GM21447 (cell line): ENCODE data around the gene IFI35.
"Not testable (repeated sequence)": the region's sequence is repeated elsewhere in the genome, so short reads cannot be mapped to it uniquely, and the experiment has no call there.

ENCODE experiments used
- ATAC-seq: cut with Tn5 transposase; IDR thresholded peaks from one replicate; pipeline ENCODE4 v1.9.1; 2021; ENCODE audit not compliant: unreplicated experiment

The IFI35 gene

GRCh38 chr17:42997390-42997983, 9.1 kb upstream of the IFI35 start:
- ATAC-seq, result no peak

GRCh38 chr17:42997984-42998938, 8.3 kb upstream of the IFI35 start, which contains the start of gene RPL27:
RPL27 (plus strand) TSS chr17:42998419; CDS start chr17:42998751, 332 bp downstream.
- peak; percentile 88 for ATAC-seq

GRCh38 chr17:42999003-42999525, 7.5 kb upstream of the IFI35 start:
- no peak for ATAC-seq

GRCh38 chr17:43000894-43001293, 5.7 kb upstream of the IFI35 start:
- not testable (repeated sequence) for ATAC-seq

- no peak for ATAC-seq
These were observed 2.9 kb upstream of the IFI35 start for GRCh38 chr17:43003542-43004172.

- ATAC-seq, result no peak
These were observed 4.2 kb downstream of the IFI35 start for GRCh38 chr17:43010667-43011308.

- no peak for ATAC-seq
These were observed 5.3 kb downstream of the IFI35 start for GRCh38 chr17:43011728-43012472.

- no peak for ATAC-seq
These were observed 6.7 kb downstream of the IFI35 start for GRCh38 chr17:43013296-43013695.

- no peak for ATAC-seq
These were observed 7.5 kb downstream of the IFI35 start for GRCh38 chr17:43014020-43014648.

- no peak for ATAC-seq
These were observed 8.3 kb downstream of the IFI35 start for GRCh38 chr17:43014649-43015542.

GRCh38 chr17:43015579-43015978, 9.0 kb downstream of the IFI35 start:
- ATAC-seq, result no peak

GRCh38 chr17:43016216-43016615, 9.6 kb downstream of the IFI35 start:
- no peak for ATAC-seq

- ATAC-seq, result no peak
These were observed 11.6 kb downstream of the IFI35 start for GRCh38 chr17:43018008-43018853.

- no peak for ATAC-seq
These were observed 12.3 kb downstream of the IFI35 start for GRCh38 chr17:43018932-43019331.

- no peak for ATAC-seq
These were observed 12.8 kb downstream of the IFI35 start for GRCh38 chr17:43019418-43019817.

- ATAC-seq, result no peak
These were observed 13.5 kb downstream of the IFI35 start for GRCh38 chr17:43020030-43020621.
